GM19395 (cell line): ENCODE measurements around the gene MRPL4.
A peak's percentile ranks its signal among the peaks of the same experiment; 100 is the strongest.

Experiments
- ATAC-seq: cut with Tn5 transposase; IDR thresholded peaks from one replicate; pipeline ENCODE4 v1.9.1; 2021; ENCODE audit warnings: mild to moderate bottlenecking, moderate library complexity; ENCODE audit not compliant: unreplicated experiment

MRPL4 gene

DNA sequence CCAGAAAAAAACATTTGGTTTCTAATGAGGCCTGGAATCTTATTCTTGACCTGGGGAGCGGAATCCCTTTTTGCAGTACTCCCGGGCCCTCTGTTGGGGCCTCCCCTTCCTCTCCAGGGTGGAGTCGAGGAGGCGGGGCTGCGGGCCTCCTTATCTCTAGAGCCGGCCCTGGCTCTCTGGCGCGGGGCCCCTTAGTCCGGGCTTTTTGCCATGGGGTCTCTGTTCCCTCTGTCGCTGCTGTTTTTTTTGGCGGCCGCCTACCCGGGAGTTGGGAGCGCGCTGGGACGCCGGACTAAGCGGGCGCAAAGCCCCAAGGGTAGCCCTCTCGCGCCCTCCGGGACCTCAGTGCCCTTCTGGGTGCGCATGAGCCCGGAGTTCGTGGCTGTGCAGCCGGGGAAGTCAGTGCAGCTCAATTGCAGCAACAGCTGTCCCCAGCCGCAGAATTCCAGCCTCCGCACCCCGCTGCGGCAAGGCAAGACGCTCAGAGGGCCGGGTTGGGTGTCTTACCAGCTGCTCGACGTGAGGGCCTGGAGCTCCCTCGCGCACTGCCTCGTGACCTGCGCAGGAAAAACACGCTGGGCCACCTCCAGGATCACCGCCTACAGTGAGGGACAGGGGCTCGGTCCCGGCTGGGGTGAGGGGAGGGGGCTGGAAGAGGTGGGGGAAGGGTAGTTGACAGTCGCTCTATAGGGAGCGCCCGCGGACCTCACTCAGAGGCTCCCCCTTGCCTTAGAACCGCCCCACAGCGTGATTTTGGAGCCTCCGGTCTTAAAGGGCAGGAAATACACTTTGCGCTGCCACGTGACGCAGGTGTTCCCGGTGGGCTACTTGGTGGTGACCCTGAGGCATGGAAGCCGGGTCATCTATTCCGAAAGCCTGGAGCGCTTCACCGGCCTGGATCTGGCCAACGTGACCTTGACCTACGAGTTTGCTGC lies 35.1 kb downstream of the MRPL4 start, which contains the start of gene ICAM4:
ICAM4 (plus strand) TSS at position 153 of the 935 bp plus-strand sequence; CDS start at position 211, 58 bp downstream.
- no peak for ATAC-seq

DNA sequence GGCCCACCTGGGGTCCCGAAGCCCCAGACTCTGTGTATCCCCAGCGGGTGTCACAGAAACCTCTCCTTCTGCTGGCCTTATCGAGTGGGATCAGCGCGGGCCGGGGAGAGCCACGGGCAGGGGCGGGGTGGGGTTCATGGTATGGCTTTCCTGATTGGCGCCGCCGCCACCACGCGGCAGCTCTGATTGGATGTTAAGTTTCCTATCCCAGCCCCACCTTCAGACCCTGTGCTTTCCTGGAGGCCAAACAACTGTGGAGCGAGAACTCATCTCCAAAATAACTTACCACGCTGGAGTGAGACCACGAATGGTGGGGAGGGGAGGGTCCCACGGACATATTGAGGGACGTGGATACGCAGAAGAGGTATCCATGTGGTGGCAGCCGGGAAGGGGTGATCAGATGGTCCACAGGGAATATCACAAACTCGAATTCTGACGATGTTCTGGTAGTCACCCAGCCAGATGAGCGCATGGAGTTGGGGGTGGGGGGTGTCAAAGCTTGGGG lies 36.7 kb downstream of the MRPL4 start:
- ATAC-seq: no peak

DNA sequence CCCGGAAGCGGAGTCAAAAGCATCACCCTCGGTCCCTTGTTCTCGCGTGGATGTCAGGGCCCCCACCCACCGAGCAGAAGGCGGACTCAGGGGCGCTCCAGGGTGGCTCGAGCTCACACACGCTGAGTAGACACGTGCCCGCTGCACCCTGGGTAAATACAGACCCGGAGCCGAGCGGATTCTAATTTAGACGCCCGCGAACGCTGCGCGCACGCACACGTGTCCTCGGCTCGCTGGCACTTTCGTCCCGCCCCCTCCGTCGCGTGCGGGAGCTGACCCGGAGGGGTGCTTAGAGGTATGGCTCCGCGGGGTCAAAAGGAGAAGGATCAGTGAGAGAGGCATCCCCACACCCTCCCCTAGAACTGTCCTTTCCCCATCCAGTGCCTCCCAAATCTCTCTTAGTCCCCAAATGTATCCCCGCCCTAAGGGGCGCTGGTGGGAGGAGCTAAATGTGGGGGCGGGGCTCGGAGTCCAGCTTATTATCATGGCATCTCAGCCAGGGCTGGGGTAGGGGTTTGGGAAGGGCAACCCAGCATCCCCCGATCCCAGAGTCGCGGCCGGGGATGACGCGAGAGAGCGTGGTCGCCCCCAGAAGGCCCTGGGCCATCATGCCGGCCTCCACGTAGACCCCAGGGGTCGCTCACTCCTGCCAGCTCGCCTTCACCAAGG lies 37.3 kb downstream of the MRPL4 start:
- no peak for ATAC-seq

DNA sequence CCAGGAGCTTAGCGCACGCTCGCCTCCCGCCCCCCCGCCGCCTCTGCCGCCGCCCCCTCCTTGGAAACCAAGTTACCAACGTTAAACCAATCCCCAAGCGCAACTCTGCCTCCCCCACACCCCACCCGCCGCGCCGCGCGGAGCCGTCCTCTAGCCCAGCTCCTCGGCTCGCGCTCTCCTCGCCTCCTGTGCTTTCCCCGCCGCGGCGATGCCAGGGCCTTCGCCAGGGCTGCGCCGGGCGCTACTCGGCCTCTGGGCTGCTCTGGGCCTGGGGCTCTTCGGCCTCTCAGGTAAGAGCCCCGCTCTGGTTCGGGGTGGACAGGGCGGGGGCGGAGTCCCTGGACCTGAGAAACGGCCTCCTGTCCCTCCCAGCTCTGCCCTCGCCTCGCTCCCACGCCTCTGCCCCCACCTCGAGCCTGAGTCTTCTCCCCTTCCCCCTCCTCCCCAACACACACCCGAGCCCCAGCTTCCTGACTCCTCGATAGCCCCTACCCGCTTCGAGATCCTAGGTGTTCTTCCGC lies 37.9 kb downstream of the MRPL4 start, which contains the start of gene ICAM5:
ICAM5 (plus strand) TSS at position 117 of the 521 bp plus-strand sequence; CDS start at position 209, 92 bp downstream.
- no peak for ATAC-seq

DNA sequence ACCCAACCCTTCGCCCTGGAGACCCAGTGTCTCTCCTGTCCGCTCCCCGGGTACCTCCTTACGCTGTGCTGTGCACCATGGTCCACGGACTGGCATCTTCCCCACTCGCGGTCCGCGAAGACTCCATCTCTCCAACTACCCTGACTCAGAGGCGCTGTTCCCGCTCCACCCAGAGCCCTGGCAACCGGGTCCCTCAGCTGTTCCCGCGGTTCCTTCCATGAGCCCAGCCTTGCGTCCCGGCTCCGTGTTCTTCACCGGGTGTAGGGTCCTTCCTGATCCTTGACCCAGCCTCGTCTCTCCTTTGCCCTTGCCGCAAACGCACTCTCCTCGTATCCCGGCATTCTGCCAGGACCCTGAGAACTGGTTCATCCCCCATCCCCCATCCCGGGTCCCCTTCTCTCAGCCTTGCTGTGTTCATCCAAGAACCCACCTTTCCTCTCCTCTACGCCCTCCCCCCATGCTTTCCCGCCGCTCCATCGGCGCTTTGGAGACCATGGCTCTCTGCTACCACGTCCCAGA lies 38.4 kb downstream of the MRPL4 start:
- no peak for ATAC-seq

DNA sequence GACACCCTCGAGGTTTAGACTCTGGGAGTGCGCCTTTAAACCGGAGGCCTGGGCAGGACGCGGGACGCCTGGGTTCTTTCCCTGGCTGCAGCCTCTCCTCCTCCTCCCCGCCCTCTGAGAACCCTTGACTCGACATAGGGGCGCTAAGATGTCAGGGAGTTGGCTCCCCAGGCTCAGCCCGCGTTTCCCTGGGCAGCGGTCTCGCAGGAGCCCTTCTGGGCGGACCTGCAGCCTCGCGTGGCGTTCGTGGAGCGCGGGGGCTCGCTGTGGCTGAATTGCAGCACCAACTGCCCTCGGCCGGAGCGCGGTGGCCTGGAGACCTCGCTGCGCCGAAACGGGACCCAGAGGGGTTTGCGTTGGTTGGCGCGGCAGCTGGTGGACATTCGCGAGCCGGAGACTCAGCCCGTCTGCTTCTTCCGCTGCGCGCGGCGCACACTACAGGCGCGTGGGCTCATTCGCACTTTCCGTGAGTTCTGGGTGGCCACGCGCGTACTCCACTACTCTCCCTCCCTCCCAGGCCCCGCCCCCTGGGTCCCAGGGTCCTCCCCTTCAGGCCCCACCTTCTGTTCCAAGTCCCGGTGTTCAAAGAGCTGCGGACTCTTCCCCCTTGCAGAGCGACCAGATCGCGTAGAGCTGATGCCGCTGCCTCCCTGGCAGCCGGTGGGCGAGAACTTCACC lies 39.0 kb downstream of the MRPL4 start:
- no peak for ATAC-seq

DNA sequence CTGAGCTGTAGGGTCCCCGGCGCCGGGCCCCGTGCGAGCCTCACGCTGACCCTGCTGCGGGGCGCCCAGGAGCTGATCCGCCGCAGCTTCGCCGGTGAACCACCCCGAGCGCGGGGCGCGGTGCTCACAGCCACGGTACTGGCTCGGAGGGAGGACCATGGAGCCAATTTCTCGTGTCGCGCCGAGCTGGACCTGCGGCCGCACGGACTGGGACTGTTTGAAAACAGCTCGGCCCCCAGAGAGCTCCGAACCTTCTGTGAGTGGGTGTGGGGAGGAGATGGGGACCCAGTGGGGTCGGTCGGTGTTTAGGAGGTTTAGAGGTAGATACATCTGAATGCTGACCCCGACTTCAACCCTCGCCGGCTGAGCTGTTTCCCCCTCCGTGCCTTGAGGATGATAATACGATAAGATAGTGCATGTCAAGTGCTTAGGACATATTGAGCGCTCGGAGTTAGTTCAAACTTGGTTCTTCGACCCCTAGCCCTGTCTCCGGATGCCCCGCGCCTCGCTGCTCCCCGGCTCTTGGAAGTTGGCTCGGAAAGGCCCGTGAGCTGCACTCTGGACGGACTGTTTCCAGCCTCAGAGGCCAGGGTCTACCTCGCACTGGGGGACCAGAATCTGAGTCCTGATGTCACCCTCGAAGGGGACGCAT lies 39.7 kb downstream of the MRPL4 start:
- no peak for ATAC-seq

DNA sequence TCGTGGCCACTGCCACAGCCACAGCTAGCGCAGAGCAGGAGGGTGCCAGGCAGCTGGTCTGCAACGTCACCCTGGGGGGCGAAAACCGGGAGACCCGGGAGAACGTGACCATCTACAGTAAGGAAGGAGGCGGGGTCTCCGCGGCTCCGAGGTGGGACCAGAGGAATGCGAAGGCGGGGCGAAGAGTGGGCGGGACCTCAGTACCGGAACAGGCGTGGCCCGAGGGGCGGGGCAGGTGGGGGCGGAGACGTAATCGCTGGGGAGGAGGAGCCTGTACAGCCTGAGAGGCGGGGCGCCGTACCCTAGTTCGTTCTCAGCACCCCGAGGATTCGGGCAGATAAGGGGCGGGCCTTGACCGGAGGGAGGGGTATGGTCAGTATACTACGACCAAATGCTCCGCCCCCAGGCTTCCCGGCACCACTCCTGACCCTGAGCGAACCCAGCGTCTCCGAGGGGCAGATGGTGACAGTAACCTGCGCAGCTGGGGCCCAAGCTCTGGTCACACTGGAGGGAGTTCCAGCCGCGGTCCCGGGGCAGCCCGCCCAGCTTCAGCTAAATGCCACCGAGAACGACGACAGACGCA lies 40.3 kb downstream of the MRPL4 start:
- peak; percentile 51 for ATAC-seq

DNA sequence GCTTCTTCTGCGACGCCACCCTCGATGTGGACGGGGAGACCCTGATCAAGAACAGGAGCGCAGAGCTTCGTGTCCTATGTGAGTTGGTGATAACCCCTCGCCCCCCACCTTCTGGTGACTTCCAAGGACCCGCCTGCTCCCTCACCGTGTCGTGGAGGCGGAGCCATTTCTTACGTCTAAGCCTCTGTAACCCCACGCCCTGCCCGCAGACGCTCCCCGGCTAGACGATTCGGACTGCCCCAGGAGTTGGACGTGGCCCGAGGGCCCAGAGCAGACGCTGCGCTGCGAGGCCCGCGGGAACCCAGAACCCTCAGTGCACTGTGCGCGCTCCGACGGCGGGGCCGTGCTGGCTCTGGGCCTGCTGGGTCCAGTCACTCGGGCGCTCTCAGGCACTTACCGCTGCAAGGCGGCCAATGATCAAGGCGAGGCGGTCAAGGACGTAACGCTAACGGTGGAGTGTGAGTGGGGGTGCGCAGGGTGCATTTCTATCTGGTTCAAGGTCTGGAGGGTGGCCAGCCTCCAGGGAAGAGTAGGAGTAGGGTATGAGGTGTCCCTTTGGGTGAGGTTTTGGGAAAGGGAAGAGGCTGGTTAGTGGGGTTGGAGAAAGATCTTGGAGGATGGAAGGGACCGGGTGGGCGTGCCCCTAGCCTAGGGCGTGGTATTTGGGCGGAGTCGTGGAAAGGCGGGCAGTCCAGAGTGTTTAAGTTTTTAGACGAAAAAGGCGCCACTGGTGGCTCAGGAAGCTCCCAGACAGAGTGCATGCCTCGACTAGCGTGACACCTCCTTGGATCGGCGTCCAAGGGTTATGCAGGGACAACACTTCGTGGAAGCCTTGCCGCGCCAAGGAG lies 41.0 kb downstream of the MRPL4 start:
- no peak for ATAC-seq

DNA sequence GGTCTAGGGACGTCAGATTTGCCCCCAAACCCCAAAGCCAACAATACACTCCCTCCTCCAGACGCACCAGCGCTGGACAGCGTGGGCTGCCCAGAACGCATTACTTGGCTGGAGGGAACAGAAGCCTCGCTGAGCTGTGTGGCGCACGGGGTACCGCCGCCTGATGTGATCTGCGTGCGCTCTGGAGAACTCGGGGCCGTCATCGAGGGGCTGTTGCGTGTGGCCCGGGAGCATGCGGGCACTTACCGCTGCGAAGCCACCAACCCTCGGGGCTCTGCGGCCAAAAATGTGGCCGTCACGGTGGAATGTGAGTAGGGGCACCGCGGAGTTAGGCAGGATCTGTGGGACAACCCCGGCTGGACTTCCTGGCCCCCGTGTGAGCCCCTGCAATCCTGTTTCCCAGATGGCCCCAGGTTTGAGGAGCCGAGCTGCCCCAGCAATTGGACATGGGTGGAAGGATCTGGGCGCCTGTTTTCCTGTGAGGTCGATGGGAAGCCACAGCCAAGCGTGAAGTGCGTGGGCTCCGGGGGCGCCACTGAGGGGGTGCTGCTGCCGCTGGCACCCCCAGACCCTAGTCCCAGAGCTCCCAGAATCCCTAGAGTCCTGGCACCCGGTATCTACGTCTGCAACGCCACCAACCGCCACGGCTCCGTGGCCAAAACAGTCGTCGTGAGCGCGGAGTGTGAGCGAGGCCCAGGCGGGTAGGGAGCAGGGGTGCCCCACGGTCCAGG lies 41.8 kb downstream of the MRPL4 start:
- ATAC-seq: no peak

DNA sequence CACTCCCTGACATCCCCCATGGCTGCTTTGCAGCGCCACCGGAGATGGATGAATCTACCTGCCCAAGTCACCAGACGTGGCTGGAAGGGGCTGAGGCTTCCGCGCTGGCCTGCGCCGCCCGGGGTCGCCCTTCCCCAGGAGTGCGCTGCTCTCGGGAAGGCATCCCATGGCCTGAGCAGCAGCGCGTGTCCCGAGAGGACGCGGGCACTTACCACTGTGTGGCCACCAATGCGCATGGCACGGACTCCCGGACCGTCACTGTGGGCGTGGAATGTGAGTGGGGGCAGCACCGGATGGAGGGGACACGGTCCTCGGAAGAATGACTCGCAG lies 42.3 kb downstream of the MRPL4 start:
- ATAC-seq: no peak

DNA sequence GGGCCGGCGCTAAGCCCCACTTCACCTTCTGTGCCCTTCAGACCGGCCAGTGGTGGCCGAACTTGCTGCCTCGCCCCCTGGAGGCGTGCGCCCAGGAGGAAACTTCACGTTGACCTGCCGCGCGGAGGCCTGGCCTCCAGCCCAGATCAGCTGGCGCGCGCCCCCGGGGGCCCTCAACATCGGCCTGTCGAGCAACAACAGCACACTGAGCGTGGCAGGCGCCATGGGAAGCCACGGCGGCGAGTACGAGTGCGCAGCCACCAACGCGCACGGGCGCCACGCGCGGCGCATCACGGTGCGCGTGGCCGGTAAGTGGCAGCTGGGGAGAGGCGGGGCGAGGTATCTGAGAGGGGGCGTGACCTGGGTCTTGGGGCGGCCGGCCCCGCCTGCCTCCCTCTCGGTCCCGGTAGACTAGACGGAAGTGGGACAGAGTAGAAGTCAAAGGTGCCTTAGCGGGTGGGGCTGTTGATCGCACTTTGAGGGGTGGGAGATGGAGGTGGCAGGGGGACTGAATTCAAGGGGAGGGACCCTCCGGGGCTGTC lies 43.4 kb downstream of the MRPL4 start:
- ATAC-seq: no peak

DNA sequence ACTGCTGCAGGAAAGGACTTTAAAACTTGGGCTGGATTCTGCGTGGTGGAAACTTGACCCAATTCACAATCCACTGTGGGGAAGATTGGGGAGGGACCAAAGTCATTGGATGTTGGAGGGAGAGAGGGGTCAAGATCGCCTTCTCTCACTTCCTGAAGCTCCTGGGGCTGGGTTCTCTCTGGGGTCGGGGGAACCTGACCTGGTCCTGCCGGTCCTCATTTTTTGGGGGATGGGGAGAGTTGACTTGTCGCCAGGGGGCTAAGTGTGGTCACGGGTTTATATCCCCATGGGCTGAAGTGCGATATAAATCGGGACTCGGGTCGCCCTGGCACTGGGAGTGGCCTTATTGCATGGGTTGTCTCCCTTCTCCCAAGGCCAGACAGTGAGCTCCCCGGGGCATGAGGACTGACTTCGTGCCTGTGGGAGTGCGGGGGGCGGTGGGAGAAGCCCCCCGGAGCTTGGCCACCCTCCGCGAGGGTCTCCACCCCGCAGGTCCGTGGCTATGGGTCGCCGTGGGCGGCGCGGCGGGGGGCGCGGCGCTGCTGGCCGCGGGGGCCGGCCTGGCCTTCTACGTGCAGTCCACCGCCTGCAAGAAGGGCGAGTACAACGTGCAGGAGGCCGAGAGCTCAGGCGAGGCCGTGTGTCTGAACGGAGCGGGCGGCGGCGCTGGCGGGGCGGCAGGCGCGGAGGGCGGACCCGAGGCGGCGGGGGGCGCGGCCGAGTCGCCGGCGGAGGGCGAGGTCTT lies 44.0 kb downstream of the MRPL4 start:
- no peak for ATAC-seq

DNA sequence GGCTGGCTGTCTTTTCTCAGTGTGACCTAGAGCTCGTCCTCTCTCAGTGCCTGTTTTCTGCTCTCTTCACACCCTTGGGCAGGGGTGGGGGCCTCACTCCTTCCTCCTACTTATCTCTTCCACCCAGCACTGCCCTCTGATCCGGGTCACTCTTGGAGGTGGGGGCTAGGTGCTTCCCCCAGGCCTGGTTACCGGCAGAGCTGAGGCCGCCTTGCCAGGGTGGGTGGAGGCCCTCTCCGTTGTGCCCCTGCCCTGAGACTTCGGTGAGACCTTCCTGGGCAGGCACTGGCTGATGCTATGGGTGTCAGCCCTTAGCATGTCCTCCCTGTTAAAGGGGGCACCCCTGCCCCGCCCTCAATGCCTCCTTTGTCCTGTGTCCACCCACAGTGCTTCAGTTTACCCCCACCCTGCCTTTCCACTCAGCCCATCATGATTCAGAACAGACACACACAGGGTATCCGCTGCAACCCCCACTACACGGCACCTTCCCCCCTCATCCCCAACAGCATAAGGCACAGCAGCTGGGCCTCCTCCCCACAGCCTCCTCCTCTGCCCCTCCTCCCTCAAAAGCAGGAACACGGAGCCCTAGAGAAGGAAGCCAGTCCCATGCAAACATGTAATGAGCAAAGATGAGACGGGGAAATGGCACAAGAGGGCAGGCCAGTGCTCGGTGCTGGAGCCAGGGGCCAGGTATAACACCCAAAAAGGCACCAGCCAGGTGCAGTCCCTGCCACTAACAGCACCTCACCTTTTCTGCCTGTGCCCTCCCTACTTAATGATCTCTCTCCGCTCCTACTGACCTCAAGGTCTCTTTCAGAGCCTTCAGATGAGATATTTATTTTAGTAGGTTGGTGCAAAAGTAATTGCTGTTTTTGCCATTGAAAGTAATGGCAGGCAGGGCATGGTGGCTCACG lies 47.8 kb downstream of the MRPL4 start:
- no peak for ATAC-seq

DNA sequence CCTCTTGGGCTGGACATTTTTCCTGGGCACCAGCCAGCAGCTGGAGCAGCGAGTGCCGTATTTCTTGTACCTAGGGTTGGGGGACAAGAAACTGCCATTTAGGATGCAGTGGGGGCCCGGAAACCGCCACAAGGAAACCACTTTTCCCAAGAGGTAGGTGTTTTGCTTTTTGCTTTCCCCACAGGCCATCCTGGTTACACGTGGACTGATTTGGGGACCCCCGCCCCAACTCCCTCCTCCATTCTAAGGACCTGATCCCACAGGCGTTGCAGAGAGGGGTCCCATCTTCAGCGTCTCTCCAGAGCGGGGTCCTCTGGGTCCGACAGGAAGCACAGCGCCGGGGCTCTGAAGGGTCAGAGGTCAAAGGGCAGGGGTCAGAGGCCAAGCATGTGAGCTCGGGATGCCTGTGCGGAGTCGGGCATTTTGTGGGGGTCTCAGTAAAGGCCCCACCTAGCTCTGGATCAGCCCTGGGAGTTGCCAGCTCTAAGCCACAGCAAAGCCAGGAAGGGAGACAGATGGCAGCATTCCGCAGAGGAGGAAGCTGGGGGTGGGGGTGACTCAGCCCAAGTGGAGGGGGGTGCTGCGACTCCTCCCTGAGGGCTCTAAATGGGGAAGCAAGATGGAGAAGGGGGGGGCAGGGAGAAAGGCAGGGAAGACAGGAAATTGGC lies 53.3 kb downstream of the MRPL4 start:
- ATAC-seq: no peak

DNA sequence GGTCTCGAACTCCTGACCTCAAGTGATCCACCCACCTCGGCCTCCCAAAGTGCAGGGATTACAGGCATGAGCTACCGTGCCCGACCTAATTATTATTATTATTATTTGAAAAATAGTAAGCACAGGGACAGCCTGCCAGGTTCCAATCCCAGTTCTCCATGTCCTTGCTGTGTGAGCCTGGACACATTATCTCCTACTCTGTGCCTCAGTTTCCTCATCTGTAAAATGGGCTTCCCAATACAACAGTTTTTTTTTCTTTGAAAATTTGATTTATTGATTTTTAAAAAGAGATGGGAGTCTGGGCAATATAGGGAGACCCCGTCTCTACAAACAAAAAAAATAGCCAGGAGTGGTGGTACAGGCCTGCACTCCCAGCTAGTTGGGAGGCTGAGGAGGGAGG lies 54.3 kb downstream of the MRPL4 start:
- no peak for ATAC-seq
